HG02588 (cell line): ENCODE results near the gene NEDD4L.

Experiments used
- ATAC-seq: cut with Tn5 transposase; IDR thresholded peaks from one replicate; pipeline ENCODE4 v1.9.1; 2021; ENCODE audit warnings: mild to moderate bottlenecking, moderate library complexity; ENCODE audit not compliant: unreplicated experiment

Gene NEDD4L

GRCh38 chr18:58388736-58389135 is 344.7 kb downstream of the NEDD4L start:
- no peak for ATAC-seq

- ATAC-seq = no peak
Observed at GRCh38 chr18:58389745-58390144, 345.7 kb downstream of the NEDD4L start.

- no peak for ATAC-seq
Observed at GRCh38 chr18:58390399-58390798, 346.4 kb downstream of the NEDD4L start.

GRCh38 chr18:58391231-58391825 is 347.3 kb downstream of the NEDD4L start:
- no peak for ATAC-seq

GRCh38 chr18:58391932-58392323 is 347.9 kb downstream of the NEDD4L start:
- ATAC-seq = no peak

GRCh38 chr18:58392324-58393000 is 348.4 kb downstream of the NEDD4L start:
- no peak for ATAC-seq

GRCh38 chr18:58393295-58393694 is 349.3 kb downstream of the NEDD4L start:
- ATAC-seq = no peak

GRCh38 chr18:58394046-58394445 is 350.0 kb downstream of the NEDD4L start:
- no peak for ATAC-seq

- no peak for ATAC-seq
Observed at GRCh38 chr18:58394602-58395425, 350.8 kb downstream of the NEDD4L start.

GRCh38 chr18:58396144-58396543 is 352.1 kb downstream of the NEDD4L start:
- no peak for ATAC-seq

- no peak for ATAC-seq
Observed at GRCh38 chr18:58396966-58397365, 352.9 kb downstream of the NEDD4L start.

GRCh38 chr18:58397385-58398132 is 353.5 kb downstream of the NEDD4L start:
- ATAC-seq = no peak

GRCh38 chr18:58398648-58399398 is 354.8 kb downstream of the NEDD4L start:
- ATAC-seq = no peak

GRCh38 chr18:58400331-58400870 is 356.4 kb downstream of the NEDD4L start:
- no peak for ATAC-seq

GRCh38 chr18:58401191-58401590 is 357.2 kb downstream of the NEDD4L start:
- no peak for ATAC-seq

- no peak for ATAC-seq
Observed at GRCh38 chr18:58402247-58402646, 358.2 kb downstream of the NEDD4L start.

- no peak for ATAC-seq
Observed at GRCh38 chr18:58402951-58403702, 359.1 kb downstream of the NEDD4L start.

GRCh38 chr18:58403799-58404455 is 359.9 kb downstream of the NEDD4L start:
- ATAC-seq = no peak
